IMR-90 (cell line): ENCODE results near the gene CCDC88C. TPM values are rescaled to one million over a fixed set of nuclear protein-coding genes. Genes with fewer than 3 reads are reported as not detected.

Experiments used
- ATAC-seq: fragments of 200-7000 bp; cut with Tn5 transposase; 2 replicates; pipeline ENCODE4 v1.9.1; 2020; ENCODE audit warnings: low read depth, mild to moderate bottlenecking, moderate library complexity
- BruUV-seq: library from RNA; stranded (reverse); fragments of 400-500 nt; replicated peaks from 2 replicates; lab custom pipeline; 2021; lab: Mats Ljungman, UMichigan
- CTCF ChIA-PET: fragments of 300-600 bp; formaldehyde crosslinking; extraction: SDS; loops from one replicate; lab custom pipeline; 2021; ENCODE audit warnings: antibody characterized with exemption; lab: Yijun Ruan, JAX
- POLR2A ChIA-PET: fragments of 300-600 bp; sonication (Branson Sonifier 250); formaldehyde crosslinking; loops from one replicate; lab custom pipeline; 2022; ENCODE audit warnings: antibody characterized with exemption; ENCODE audit not compliant: unreplicated experiment; lab: Charles Lee
- DNase-seq: peaks from one replicate; pipeline ENCODE4 v3.0.0; 2013
- H2AFZ ChIP-seq: replicated peaks from 2 replicates; pipeline ENCODE3; 2013; ENCODE audit warnings: low read length, mild to moderate bottlenecking; ENCODE audit not compliant: poor library complexity
- H2AK5ac ChIP-seq: 2 replicates; pipeline ENCODE4 v1.6.1; 2013; ENCODE audit warnings: low read depth, low read length, inconsistent platforms
- H2AK9ac ChIP-seq: replicated peaks from 2 replicates; pipeline ENCODE3; 2013; ENCODE audit warnings: mild to moderate bottlenecking, low read depth, low read length, moderate library complexity; ENCODE audit not compliant: poor library complexity
- H2BK120ac ChIP-seq: 2 replicates; pipeline ENCODE4 v1.6.1; 2013; ENCODE audit warnings: low read depth, low read length, inconsistent platforms
- H2BK15ac ChIP-seq: 3 replicates; pipeline ENCODE4 v1.6.1; 2013; ENCODE audit warnings: low read depth, low read length, inconsistent platforms
- H2BK20ac ChIP-seq: 2 replicates; pipeline ENCODE4 v1.6.1; 2013; ENCODE audit warnings: low read depth, mild to moderate bottlenecking, inconsistent platforms, low read length, moderate library complexity
- H2BK5ac ChIP-seq: 2 replicates; pipeline ENCODE4 v1.6.1; 2013; ENCODE audit warnings: mild to moderate bottlenecking, low read depth, low read length, inconsistent platforms; ENCODE audit not compliant: poor library complexity, severe bottlenecking
- H3K14ac ChIP-seq: replicated peaks from 2 replicates; pipeline ENCODE4 v1.6.1; 2013; ENCODE audit warnings: low read depth, low read length, inconsistent platforms
- H3K18ac ChIP-seq: 2 replicates; pipeline ENCODE4 v1.6.1; 2013; ENCODE audit warnings: low read depth, low read length, control low read depth
- H3K23ac ChIP-seq: 2 replicates; pipeline ENCODE4 v1.6.1; 2013; ENCODE audit warnings: low read depth, low read length, inconsistent platforms
- H3K27ac ChIP-seq: 2 replicates; pipeline ENCODE4 v1.5.1; 2013; ENCODE audit warnings: mild to moderate bottlenecking, control low read depth, low read length; ENCODE audit not compliant: insufficient read depth
- H3K27me3 ChIP-seq: 2 replicates; pipeline ENCODE4 v1.6.1; 2013; ENCODE audit warnings: low read length; ENCODE audit not compliant: control insufficient read depth, insufficient read depth
- H3K36me3 ChIP-seq: 2 replicates; pipeline ENCODE4 v1.6.1; 2013; ENCODE audit warnings: low read length, mixed read lengths; ENCODE audit not compliant: control insufficient read depth, insufficient read depth
- H3K4ac ChIP-seq: 2 replicates; pipeline ENCODE4 v1.6.1; 2013; ENCODE audit warnings: low read depth, low read length, inconsistent platforms
- H3K4me1 ChIP-seq: 2 replicates; pipeline ENCODE4 v1.6.1; 2013; ENCODE audit warnings: low read length, mixed read lengths; ENCODE audit not compliant: control insufficient read depth, insufficient read depth
- H3K4me2 ChIP-seq: 2 replicates; pipeline ENCODE4 v1.6.1; 2013; ENCODE audit warnings: low read depth, mild to moderate bottlenecking, control low read depth, low read length, moderate library complexity
- H3K4me3 ChIP-seq: 2 replicates; pipeline ENCODE4 v1.5.1; 2013; ENCODE audit warnings: low read depth, mild to moderate bottlenecking, control low read depth, low read length, moderate library complexity; ENCODE audit not compliant: insufficient read depth
- H3K56ac ChIP-seq: 2 replicates; pipeline ENCODE4 v1.6.1; 2013; ENCODE audit warnings: low read length, inconsistent platforms; ENCODE audit not compliant: insufficient read depth; ENCODE audit errors: extremely low read depth
- H3K79me1 ChIP-seq, 2 experiments: 2 replicates each; pipeline ENCODE4 v1.6.1; 2013; ENCODE audit warnings: low read length in 2 of 2, inconsistent platforms in 1 of 2, low read depth in 1 of 2
- H3K9ac ChIP-seq: 2 replicates; pipeline ENCODE4 v1.6.1; 2013; ENCODE audit warnings: low read depth, low read length, control low read depth
- H3K9me1 ChIP-seq: 2 replicates; pipeline ENCODE4 v1.6.1; 2013; ENCODE audit warnings: low read length, inconsistent platforms; ENCODE audit not compliant: insufficient read depth
- H3K9me3 ChIP-seq: 2 replicates; pipeline ENCODE4 v1.6.1; 2013; ENCODE audit warnings: low read length; ENCODE audit not compliant: control insufficient read depth, insufficient read depth
- H4K20me1 ChIP-seq: 2 replicates; pipeline ENCODE4 v1.6.1; 2013; ENCODE audit warnings: low read length, inconsistent platforms; ENCODE audit not compliant: insufficient read depth
- H4K5ac ChIP-seq: 2 replicates; pipeline ENCODE4 v1.6.1; 2013; ENCODE audit warnings: mild to moderate bottlenecking, low read depth, low read length, control low read depth
- H4K8ac ChIP-seq, 2 experiments: 2 replicates each; pipeline ENCODE4 v1.6.1; 2013; ENCODE audit warnings: low read depth in 2 of 2, low read length in 2 of 2, control low read depth in 1 of 2, inconsistent platforms in 1 of 2
- H4K91ac ChIP-seq: 2 replicates; pipeline ENCODE4 v1.6.1; 2013; ENCODE audit warnings: low read depth, low read length, inconsistent platforms; ENCODE audit not compliant: insufficient read depth
- BHLHE40 ChIP-seq: fragments of 150-350 bp; IDR thresholded peaks from 2 replicates; pipeline ENCODE4 v1.6.1; 2016; ENCODE audit warnings: mild to moderate bottlenecking, low read depth, low read length
- CEBPB ChIP-seq: IDR thresholded peaks from 2 replicates; pipeline ENCODE4 v1.6.1; 2012; ENCODE audit warnings: low read depth, low read length, improper control_type of control experiment
- FOS ChIP-seq: fragments of 150-350 bp; IDR thresholded peaks from 2 replicates; pipeline ENCODE4 v1.6.1; 2016; ENCODE audit warnings: low read depth, low read length
- MAFK ChIP-seq: IDR thresholded peaks from 2 replicates; pipeline ENCODE4 v1.6.1; 2012; ENCODE audit warnings: low read depth, low read length, improper control_type of control experiment
- MXI1 ChIP-seq: IDR thresholded peaks from 2 replicates; pipeline ENCODE4 v1.6.1; 2012; ENCODE audit warnings: low read depth, mild to moderate bottlenecking, low read length, moderate library complexity, borderline replicate concordance
- POLR2A ChIP-seq: IDR thresholded peaks from 2 replicates; pipeline ENCODE4 v1.6.1; 2012; ENCODE audit warnings: mild to moderate bottlenecking, low read depth, low read length
- RCOR1 ChIP-seq: IDR thresholded peaks from 2 replicates; pipeline ENCODE4 v1.6.1; 2012; ENCODE audit warnings: mild to moderate bottlenecking, low read length, improper control_type of control experiment; ENCODE audit not compliant: insufficient replicate concordance
- USF2 ChIP-seq: fragments of 150-350 bp; IDR thresholded peaks from 2 replicates; pipeline ENCODE4 v1.6.1; 2017; ENCODE audit warnings: mild to moderate bottlenecking, antibody characterized with exemption, low read length, low read depth
- WGBS, 2 experiments: methylation state at CpG; one replicate each; pipeline versions ENCODE4 v1.1.5 to v1.1.7; 2013; ENCODE audit warnings: missing lambda C conversion rate in 2 of 2; ENCODE audit not compliant: insufficient read length in 1 of 2; ENCODE audit errors: extremely low coverage in 2 of 2; 5-methylcytosine and 5-hydroxymethylcytosine counted together
- dilution Hi-C: fragments of 300-500 bp; cut with HindIII; formaldehyde crosslinking; loops from one replicate; pipeline ENCODE4 v1.14.3; 2018; ENCODE audit warnings: low sequenced_read_pairs; ENCODE audit not compliant: unreplicated experiment
- in situ Hi-C: fragments of 300-500 bp; cut with MboI; formaldehyde crosslinking; loops from 3 replicates; pipeline ENCODE4 v1.14.3; 2019; ENCODE audit warnings: low sequenced_read_pairs, inconsistent platforms, mixed read lengths
- intact Hi-C: fragments of 100-400 bp; cut with micrococcal nuclease; formaldehyde crosslinking; loops from 2 replicates; pipeline ENCODE4 v1.10.0; 2022
- polyA plus RNA-seq, 3 experiments: library from polyadenylated mRNA; depleted of rRNA; stranded (reverse); fragments of >200 nt; gene quantifications; 2 replicates each; pipeline ENCODE4 v1.2.3, GENCODE V29; 2012; ENCODE audit warnings: low replicate concordance in 1 of 3
- total RNA-seq: library from RNA; depleted of rRNA; stranded (reverse); fragments of >200 nt; gene quantifications from 2 replicates; pipeline ENCODE4 v1.2.3, GENCODE V29; 2012

CCDC88C gene
- total and polyA plus RNA-seq, 2 of the 4 experiments (the other 2 are of a cell fraction), result 0.17 to 0.18 TPM

GRCh38 chr14:91352053-91352452, 65.6 kb downstream of the CCDC88C start:
- Histone ChIP-seq H3K79me1 (no peaks in the 10 kb centered on the region), H2BK15ac (no peak overlapping the region), H3K14ac (no peak overlapping the region), H3K9ac (no peak overlapping the region), H2BK120ac (no peak overlapping the region), H3K4me3 (no peak overlapping the region), H3K18ac (no peak overlapping the region), H4K20me1 (no peaks in the 10 kb centered on the region), H4K5ac (no peak overlapping the region), H3K27ac (no peak overlapping the region), H3K4me2 (peak overlapping the region; percentile 26; the same call in 1 of the 2 replicates), H2AFZ (peak overlapping the region; percentile 72), H3K4ac (no peak overlapping the region), H3K9me1 (no peaks in the 10 kb centered on the region), H3K4me1 (no peaks in the 10 kb centered on the region), H2AK9ac (no peak overlapping the region), H3K56ac (no peak overlapping the region), H4K91ac (no peak overlapping the region), H3K36me3 (no peaks in the 10 kb centered on the region), H2BK20ac (no peak overlapping the region), H2AK5ac (no peak overlapping the region), H2BK5ac (no peak overlapping the region), H3K23ac (no peak overlapping the region), H3K27me3 (peaks cover 16% of the 10 kb centered on the region), H3K9me3 (no peaks in the 10 kb centered on the region), H4K8ac (no peak overlapping the region)
- ATAC-seq, result peak; percentile 53
- no peak for DNase-seq
- intact Hi-C loops, result no loop called here
- TF ChIP-seq USF2, result no peak
- no peak for TF ChIP-seq MXI1
- TF ChIP-seq FOS, result no peak
- no peak for TF ChIP-seq RCOR1
- TF ChIP-seq POLR2A, result no peak
- no peak for TF ChIP-seq MAFK
- no peak for TF ChIP-seq CEBPB
- no peak for TF ChIP-seq BHLHE40
- dilution Hi-C loops, result no loop called here
- WGBS, 2 experiments, result 30% methylated on average over 5 of the region's 19 CpGs; no CpG with 5 or more reads in 1 of the 2 experiments
- POLR2A ChIA-PET, result no interaction called here
- in situ Hi-C loops, result no loop called here
- no TSS peak for BruUV-seq
- CTCF ChIA-PET, result no interaction called here
